GM19438 (cell line): ENCODE results near the gene ADAM30.

ENCODE experiments used
- ATAC-seq: cut with Tn5 transposase; IDR thresholded peaks from one replicate; pipeline ENCODE4 v1.9.1; 2021; ENCODE audit warnings: low read depth; ENCODE audit not compliant: unreplicated experiment

The ADAM30 gene

GRCh38 chr1:119909890-119910596 is 13.7 kb upstream of the ADAM30 start:
- no peak for ATAC-seq

- no peak for ATAC-seq
Measured at GRCh38 chr1:119908661-119909060, 12.3 kb upstream of the ADAM30 start.

GRCh38 chr1:119906927-119907652 is 10.8 kb upstream of the ADAM30 start:
- ATAC-seq, result no peak

- ATAC-seq, result no peak
Measured at GRCh38 chr1:119903443-119903835, 7.1 kb upstream of the ADAM30 start.

GRCh38 chr1:119902775-119903442 is 6.6 kb upstream of the ADAM30 start:
- no peak for ATAC-seq

- no peak for ATAC-seq
Measured at GRCh38 chr1:119898981-119899720, 2.8 kb upstream of the ADAM30 start.

- ATAC-seq, result no peak
Measured at GRCh38 chr1:119898530-119898929, 2.2 kb upstream of the ADAM30 start.

GRCh38 chr1:119895102-119895501 is 1.2 kb downstream of the ADAM30 start:
- ATAC-seq, result no peak

GRCh38 chr1:119893827-119894700 is 2.3 kb downstream of the ADAM30 start:
- ATAC-seq, result no peak

GRCh38 chr1:119893238-119893791 is 3.0 kb downstream of the ADAM30 start:
- ATAC-seq, result no peak

- ATAC-seq, result no peak
Measured at GRCh38 chr1:119891386-119891785, 4.9 kb downstream of the ADAM30 start.

- ATAC-seq, result no peak
Measured at GRCh38 chr1:119888476-119888875, 7.8 kb downstream of the ADAM30 start.

GRCh38 chr1:119887427-119887826 is 8.9 kb downstream of the ADAM30 start:
- no peak for ATAC-seq

GRCh38 chr1:119885903-119886783 is 10.2 kb downstream of the ADAM30 start:
- ATAC-seq, result no peak

- ATAC-seq, result no peak
Measured at GRCh38 chr1:119884711-119885110, 11.6 kb downstream of the ADAM30 start.

GRCh38 chr1:119883826-119884225 is 12.5 kb downstream of the ADAM30 start:
- no peak for ATAC-seq

- no peak for ATAC-seq
Measured at GRCh38 chr1:119882132-119883049, 13.9 kb downstream of the ADAM30 start.
